ENCODE measurements around the gene TC2N. TPM values are rescaled to one million over a fixed set of nuclear protein-coding genes. Genes with fewer than 3 reads are reported as not detected.
A peak's percentile ranks its signal among the peaks of the same experiment; 100 is the strongest.
"Not testable (repeated sequence)": the region's sequence is repeated elsewhere in the genome, so short reads cannot be mapped to it uniquely, and the experiment has no call there.

The TC2N gene
- polyA plus RNA-seq, 4 donors: 8.1 to 19.8 (median 12.8) TPM

DNA sequence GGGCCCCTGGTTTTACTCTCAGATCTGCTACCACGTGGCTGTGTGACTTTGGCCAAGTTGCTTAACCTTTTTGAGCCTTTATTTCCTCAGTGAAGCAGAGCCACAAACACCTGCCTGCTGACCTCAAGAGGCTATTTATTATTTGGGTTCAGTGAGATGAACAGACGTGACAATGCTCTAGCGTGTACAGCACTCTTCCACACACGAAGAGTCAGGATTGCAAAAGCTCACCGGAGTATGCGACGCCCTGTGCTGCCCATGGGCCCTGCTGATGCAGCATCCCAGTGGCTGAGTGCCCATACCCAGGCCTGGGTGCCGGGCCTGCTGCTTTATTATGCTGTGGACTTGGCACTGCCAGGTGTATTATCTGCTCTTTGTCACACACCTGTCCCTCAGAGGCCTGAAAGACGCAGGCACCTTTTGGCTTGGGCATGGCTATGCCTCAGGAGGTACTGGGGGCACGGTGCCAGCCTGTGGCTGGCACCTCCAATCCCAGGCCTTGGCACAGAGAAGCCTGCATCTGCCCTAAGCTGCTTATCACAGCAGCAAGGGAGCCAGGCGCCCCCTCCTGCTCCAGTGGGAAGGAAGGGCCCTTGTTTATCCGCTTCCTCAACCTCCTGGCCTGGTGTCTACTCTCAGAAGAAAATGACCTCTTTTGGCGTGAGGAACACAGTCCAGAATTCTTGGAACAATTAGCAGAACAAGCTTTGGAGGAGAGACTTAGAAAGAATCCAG lies 22.3 kb upstream of the TC2N start:
- DNase-seq (ENCODE audit: low read depth in 4 of 4, low spot score in 2 of 4): no peak

DNA sequence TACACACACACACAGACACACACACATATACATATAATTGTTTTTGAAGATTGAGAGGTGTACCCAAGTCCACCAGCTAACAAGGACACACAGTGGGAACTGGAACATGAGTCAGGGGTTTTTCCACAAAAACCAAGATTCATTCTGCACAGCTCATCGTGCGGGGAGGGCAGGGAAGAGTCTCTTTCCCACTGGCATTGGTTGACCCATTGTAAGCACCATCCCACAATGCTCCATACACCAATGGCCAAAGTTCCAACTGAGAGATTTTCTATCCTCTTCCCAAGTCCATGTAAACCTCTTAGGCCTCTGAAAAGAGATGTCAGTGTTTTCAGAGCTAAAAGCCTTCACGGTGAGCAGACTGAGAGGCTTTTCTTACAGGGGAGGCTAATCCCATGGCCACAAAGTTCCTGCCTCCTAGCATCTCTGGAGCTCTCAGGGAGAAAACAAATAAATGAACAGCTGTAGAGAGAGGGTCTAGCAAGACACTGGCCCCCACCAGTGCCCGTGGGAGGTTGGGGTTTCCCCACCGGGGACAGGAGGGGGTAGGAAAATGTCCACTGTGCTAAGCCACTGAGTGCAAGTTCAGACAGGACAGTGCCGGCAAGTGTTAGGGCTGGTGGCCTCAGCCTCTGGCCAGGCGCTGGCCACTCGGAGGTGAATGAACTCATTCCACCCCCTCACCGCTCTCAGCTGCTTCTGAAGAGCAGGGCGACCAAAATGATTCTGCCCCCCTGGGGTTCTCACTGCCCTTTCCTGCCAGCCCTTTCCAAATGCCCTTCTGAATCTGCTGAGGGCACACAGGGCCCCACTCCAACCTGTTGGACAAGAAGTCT lies 21.5 kb upstream of the TC2N start:
- no peak for DNase-seq (ENCODE audit: low read depth in 4 of 4, low spot score in 2 of 4)

DNA sequence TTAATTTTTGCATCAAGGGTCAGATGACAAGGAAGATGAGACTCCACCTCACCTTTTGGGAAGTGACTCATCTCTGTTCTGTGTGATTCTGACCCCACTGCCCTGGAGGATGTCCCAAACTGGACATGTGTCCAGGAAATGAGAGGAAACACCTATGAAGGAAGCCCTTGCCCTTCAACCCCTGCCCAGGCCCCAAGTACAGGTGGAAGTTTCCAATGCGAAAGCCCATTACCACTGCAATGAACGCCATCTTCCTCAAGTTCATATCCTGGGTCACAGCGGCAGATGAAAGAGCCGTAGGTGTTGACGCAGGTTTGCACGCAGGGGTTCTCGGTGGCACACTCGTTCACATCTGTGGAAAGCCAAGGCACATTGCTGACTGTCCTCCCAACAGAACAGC lies 19.6 kb upstream of the TC2N start:
- no peak for DNase-seq (ENCODE audit: low read depth in 4 of 4, low spot score in 2 of 4)

DNA sequence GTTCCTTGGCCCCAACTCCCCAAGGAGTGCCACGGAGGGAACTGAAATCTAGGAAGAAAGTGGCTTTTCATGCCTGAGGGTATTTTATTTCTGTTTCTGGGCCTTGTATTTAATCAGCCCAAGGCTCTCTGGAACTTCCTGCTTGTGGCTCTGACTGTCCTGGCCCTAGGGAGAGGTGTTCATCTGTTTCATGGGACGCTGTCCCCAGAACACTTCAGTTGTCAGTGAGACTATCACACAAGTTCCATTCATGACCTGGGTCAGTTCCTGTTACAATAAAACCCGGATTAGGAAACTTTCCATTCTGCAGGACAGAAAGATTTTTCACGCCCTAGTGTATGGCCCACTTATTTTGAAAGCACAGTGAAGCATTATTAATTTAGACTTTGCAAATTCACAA lies 18.5 kb upstream of the TC2N start:
- no peak for DNase-seq (ENCODE audit: low read depth in 4 of 4, low spot score in 2 of 4)

DNA sequence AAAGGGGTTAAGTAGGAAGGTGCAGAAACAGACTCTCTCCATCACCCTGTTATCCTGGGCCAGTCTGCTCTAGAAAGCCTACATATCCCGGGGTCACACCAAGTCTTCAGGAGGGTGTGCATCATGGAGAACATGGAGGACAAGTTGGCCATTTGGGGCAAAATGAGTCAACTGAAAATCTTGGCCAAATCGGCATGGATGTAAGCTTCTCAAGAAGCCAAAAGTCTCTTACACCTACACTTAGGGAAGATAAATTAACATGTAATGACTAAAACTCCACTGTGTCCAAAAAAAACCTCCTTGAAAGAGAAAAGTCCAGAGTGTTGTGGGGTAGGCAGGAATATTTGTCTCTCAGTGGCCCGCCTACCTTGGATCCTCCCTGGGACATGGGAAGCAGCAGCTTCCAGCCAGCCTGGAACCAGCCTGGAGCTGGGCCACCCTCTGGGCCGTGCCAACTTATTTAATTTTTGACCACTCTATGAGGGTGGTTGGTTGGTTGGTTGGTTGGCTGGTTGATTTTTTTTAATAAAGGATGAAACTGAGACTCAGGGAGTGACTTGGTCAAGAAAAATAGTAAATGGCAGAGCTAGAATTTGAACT lies 17.9 kb upstream of the TC2N start:
- DNase-seq (ENCODE audit: low read depth in 4 of 4, low spot score in 2 of 4): no peak

DNA sequence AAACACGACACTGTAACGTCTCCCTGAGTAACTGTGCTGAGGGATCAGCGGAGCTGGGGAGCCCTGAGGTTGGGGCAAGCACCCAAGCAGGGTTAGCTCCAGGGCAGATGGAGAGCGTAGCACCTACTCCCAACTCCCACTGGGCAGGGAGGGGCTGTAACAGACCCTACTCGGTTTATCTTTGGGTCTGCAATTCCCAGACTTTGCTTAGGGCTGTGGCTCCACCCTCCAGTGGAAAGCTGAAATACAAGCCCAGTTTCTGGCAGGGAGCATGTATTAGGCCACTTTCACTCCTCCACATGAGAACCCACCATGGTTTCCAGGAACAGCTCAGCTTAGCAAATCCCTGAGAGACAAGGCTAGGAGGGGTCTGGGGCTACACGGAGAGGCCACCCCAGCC lies 17.3 kb upstream of the TC2N start:
- DNase-seq (ENCODE audit: low read depth in 4 of 4, low spot score in 2 of 4): no peak

DNA sequence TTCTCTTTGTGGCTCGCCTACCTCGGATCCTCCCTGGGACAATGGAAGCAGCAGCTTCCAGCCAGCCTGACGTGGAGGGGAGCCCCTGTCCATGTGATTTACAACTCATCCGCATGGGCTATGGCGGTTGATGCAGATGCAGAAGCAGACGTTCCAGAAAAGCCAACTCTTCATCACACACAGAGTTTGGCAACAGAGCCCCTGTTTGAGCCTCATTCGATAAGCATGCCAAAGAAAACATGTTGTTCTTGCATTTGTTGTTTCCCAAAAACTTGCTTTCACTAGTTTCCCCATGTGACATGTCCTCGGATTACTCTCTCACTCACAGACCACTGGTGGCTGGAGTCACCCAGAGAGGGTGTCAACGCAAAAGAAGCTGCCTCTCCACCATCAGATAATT lies 16.4 kb upstream of the TC2N start:
- peak in 1 of 4 donors; percentile 17 for DNase-seq (ENCODE audit: low read depth in 4 of 4, low spot score in 2 of 4)

DNA sequence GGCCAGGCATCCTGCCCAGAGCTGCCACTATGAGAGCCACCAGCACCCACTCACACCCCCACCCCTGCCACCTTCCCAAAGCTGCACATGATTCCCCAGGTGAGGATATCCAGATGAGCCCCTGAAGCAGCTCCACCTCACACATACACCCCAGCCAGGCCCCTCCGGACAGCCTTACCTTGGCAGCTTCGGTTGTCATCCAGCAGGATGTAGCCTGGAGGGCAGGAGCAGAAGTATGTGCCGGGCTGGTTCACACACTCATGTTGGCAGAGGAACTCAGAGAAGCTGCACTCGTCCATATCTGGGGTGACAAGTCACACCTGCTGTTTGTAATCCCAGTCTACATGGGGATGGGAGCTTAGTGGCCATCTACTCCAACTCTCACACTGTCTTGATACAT lies 15.4 kb upstream of the TC2N start:
- DNase-seq (ENCODE audit: low read depth in 4 of 4, low spot score in 2 of 4): no peak

DNA sequence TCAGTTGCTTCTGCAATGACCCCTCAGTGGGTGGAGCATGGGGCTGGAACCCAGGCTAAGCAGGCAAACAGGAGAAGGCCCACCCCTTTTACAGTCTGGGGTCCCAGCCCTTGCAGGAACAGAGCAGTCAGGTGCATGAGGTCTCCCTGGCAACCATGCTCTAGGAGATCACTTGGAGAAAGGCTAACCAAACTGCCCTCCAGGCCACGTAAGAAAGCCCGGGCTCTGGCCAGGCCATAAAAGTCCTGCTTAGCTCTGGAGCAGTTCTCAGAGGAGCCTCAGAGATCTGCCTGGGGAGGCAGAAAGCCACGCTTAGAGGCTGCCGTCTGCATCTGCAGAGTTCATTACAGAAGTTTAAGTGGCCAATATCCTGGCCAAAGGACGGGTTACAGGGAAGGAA lies 15.0 kb upstream of the TC2N start:
- DNase-seq (ENCODE audit: low read depth in 4 of 4, low spot score in 2 of 4): no peak

DNA sequence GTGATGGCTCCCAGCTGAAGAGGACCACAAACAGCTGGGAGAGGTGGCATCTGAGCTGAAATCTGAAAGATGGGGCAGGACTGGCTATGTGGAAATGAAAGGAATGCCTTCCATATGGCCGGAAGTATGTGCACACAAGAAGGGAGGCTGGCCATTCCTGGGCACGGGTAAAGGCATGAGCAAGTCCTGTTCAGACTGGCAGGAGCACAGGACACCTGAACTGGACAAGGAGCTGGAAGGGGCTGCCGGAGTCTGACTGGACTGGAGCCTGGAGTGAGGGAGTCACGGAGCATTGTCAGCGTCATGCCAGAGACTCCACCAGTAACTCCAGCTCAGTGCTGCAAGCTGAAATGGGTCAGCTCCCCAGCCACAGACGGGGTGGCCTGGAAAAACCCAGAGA lies 11.9 kb upstream of the TC2N start:
- DNase-seq (ENCODE audit: low read depth in 4 of 4, low spot score in 2 of 4): no peak

DNA sequence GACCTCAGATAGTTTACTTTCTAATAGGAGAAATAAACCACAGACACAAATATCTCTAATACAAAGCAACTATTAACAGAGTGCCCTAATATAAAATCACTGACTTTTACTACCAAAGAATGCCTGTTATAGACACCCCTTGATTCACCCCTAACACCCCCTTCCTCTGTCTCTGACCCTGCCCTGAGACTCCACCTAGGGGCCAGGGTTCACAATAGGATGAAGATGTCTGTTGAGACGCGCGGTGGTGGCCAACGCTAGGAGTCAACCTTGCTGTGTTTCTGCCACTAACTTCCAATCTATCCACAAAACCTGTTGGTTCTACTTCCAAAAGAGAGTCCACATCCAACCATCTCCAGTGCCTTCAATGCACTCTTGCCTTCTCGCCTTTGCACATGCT lies 10.9 kb upstream of the TC2N start:
- DNase-seq (ENCODE audit: low read depth in 4 of 4, low spot score in 2 of 4): no peak

DNA sequence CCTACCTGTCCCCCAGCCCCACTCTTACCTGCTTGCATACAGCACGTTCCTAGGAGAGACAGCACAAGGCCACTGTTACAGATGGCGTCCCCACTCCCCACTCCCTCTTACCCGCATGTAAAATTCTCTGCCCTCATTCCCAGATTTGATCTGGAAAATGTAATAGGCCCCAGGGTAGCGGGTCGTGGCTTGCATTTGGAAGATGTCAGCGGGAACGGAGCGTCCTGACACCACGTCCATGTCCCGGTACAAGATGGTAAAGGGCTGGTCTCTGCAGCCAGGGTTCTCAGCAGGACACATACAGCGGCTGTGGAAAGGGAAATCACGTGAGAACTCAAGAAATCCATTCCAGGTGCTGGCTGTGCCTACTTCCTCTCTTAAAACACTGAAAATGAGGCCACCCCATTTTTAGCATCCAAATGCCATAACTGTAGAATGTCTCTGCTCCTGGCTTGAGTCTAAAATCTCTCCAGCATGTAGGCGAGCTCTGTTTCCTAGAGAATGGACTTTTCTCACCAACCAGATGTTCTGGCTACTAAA lies 10.1 kb upstream of the TC2N start:
- DNase-seq (ENCODE audit: low read depth in 4 of 4, low spot score in 2 of 4): no peak

DNA sequence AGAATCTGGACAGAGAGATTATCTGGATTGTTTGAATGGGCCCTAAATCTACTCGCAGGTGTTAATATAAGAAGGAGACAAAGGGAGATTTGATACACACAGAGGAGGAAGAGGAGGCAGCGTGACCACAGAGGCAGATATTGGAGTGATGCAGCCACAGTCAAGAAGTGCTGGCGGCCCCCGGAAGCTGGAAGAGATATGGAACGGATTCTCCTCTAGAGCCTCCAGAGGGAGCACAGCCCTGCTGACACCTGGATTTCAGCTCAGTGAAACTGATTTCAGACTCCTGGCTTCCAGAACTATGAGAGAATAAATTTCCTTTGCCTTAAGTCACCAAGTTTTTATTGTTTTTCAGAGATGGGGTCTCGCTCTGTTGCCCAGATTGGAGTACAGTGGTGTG lies 9.2 kb upstream of the TC2N start:
- no peak for DNase-seq (ENCODE audit: low read depth in 4 of 4, low spot score in 2 of 4)

DNA sequence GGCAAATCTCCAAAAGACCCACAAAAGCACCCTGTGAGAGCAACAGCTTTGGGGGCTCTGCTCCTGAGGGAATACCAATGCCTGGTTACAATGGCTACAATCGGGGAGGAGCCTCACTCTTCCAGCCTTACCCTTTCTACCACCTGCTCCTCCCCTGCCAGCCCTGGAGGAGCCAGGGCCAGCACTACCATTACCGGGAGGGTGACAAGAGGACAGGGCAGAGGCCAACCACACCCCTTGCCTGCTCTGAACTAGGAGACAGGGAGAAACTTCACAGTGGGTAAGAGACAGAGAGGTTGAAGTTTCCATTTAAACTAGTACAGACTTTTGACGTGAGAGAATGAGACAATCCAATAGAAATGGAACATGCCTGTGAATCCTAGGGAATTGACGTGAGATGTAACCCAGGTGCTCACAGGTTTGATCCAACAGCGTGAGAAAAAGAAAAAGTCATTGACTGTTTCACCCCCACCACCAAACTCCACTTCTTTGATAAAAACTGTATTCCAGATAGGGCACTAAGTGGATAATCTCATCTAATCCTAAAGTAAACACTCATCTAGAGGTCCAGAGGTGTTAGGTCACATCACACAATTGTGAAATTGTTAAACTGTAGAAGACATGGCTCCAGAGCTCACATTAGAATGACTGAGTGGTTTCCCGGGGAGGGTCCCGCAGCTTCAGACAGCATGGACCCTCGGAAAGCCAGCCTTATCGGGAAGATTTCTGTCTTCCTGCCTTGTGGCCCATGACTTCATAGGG lies 8.4 kb upstream of the TC2N start:
- DNase-seq (ENCODE audit: low read depth in 4 of 4, low spot score in 2 of 4): no peak

DNA sequence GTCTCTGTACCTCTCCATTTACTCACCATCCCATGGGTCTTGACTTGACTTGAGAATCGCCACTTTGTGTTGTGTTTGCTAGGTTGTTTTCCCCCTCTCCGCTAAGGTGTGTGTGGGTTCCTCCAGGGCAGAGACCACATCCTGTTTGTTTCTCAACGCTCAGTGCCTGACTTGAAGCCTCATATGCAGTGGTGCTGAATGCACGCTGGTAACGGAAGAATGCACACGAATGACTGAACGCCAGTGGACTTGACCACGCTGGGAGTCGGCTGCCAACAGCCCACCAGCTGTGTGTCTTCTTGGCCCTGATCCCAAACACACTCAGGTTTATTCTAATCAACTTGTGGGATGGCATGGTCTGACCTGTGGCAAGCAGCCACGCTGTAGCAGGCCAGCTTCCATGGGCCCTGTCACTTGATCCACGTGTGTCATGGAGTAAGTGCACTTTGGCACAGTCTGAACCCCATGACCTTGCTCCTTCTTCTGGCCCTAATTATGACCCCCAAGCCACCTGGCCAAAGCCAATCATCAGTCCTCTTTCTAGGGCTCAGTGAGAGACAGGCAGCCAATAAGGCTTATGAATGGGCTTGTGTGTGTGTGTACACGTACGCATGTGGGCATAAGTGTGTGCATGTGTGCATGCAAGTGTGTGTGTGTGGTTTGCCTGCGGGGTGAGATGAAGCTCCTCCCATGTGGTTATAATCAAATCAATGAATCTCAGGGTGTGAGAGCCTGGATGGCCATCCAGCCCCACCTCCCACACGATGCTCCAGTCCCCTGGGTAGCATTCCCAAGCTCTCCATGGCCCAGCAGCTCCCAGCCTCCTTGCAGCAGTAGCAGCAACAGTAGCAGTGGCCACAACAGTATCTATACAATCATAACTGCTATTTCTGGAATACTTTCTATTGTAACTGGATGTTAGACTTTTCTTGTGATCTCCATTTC lies 6.4 kb upstream of the TC2N start:
- DNase-seq (ENCODE audit: low read depth in 4 of 4, low spot score in 2 of 4): no peak

DNA sequence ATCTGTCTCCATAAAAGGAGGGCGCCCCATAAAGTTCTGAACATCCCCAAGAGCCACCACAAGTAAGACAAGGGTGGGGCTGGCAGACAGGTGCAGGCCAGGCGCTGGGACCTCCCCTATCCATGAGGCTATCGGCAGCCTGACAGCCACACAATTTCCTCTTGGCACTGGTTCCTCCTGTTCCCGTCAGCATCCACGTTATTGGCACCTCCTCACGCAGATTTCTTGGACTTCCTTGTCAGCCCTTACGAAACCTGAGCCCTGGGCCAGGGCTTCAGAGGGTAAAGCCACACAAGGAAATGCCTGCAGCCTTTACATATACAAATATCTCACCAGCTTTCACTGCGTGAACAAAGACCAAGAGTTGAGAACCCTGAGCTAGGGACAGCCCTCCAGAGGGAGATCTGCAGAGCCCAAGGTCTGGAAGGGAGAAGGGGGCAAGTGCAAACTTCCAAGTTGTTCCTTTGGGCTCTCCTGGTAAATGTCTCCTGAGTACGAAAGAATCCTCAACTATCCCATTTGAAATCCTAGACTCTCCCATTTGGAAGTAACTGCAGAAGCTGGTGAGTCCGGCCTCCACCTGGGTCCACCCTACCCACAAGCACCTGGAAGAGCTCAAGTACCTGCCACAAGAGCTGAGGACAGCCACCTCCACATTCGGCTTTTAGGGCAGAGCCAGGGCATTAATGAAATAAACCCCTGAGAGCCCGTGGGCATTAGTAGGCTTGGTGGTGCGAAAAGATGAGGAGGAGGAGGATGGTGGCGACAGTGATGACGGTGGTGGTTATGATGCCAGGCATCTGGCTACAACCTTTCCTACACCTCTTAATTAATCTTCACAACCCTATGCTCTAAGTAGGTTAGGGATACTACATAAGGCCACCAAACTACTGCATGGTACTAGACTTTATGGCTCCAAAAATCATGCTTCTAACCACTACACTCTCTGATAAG lies 5.5 kb upstream of the TC2N start:
- DNase-seq (ENCODE audit: low read depth in 4 of 4, low spot score in 2 of 4): no peak

DNA sequence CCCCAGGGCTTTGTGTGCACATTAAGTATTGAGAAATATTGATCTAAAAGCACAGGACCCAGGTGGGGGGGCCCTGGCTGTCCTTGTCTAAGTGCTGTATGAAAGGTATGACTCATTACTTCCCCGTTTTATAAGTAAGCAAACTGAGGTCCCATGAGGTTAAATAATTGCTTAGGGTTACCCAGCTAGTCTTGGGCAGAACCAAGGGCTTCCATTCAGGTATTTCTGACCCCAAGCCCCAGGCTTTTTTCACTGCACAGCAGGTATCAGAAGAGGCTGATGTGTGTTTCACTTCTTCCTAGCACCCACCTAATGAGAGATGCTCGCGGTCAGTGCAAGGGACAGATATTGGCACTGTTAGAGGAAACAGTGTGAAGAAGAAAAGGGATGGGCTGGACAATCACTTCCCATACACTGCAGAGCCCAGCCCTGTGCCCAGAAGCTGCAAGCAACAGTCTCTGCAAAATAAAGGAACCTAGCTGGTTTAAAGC lies 4.7 kb upstream of the TC2N start:
- DNase-seq (ENCODE audit: low read depth in 4 of 4, low spot score in 2 of 4): no peak

DNA sequence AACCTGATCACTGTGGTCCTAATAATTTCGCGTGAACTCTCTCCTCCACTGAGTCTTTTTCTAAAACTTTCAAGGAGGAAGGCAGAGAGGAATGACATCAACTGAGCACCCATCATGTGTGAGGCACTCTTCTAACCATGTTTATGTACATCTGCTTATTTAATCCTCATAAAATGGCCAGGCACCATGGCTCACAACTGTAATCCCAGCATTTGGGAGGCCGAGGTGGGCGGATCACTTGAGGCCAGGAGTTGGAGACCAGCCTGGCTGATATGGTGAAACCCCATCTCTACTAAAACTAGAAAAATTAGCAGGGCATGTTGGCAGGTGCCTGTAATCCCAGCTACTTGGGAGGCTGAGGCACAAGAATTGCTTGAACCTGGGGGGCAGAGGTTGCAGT lies 4.1 kb upstream of the TC2N start:
- DNase-seq (ENCODE audit: low read depth in 4 of 4, low spot score in 2 of 4): not testable (repeated sequence)

Data from left renal cortex interstitium (tissue), 4 donors.